H9 (cell line): Measurements from ENCODE around the gene CDK5R2. TPM values are rescaled to one million over a fixed set of nuclear protein-coding genes. Genes with fewer than 3 reads are reported as not detected.

Experiments used
- DNase-seq: peaks from one replicate; pipeline ENCODE4 v3.0.0-alpha.2; 2017
- H2AFZ ChIP-seq: one replicate; pipeline ENCODE4 v1.6.1; 2013; ENCODE audit warnings: mild to moderate bottlenecking, low read length, control low read depth, moderate library complexity
- H2AK5ac ChIP-seq: 2 replicates; pipeline ENCODE4 v1.6.1; 2013; ENCODE audit warnings: low read length, control low read depth, mixed read lengths; ENCODE audit not compliant: insufficient read length
- H2BK120ac ChIP-seq: one replicate; pipeline ENCODE4 v1.6.1; 2013; ENCODE audit warnings: low read depth, mild to moderate bottlenecking, low read length, control low read depth, inconsistent platforms; ENCODE audit not compliant: poor library complexity, severe bottlenecking
- H2BK12ac ChIP-seq: 2 replicates; pipeline ENCODE4 v1.6.1; 2013; ENCODE audit warnings: low read length, control low read depth, mixed read lengths, low read depth; ENCODE audit not compliant: insufficient read length
- H2BK15ac ChIP-seq: 2 replicates; pipeline ENCODE4 v1.6.1; 2013; ENCODE audit warnings: low read depth, low read length, control low read depth
- H2BK20ac ChIP-seq: one replicate; pipeline ENCODE4 v1.6.1; 2013; ENCODE audit warnings: low read depth, mild to moderate bottlenecking, low read length, control low read depth, inconsistent platforms; ENCODE audit not compliant: poor library complexity, severe bottlenecking
- H2BK5ac ChIP-seq: 2 replicates; pipeline ENCODE4 v1.6.1; 2013; ENCODE audit warnings: low read length, control low read depth, mixed read lengths; ENCODE audit not compliant: insufficient read length
- H3K14ac ChIP-seq: 2 replicates; pipeline ENCODE4 v1.6.1; 2013; ENCODE audit warnings: low read length, control low read depth; ENCODE audit not compliant: insufficient read depth
- H3K18ac ChIP-seq: 2 replicates; pipeline ENCODE4 v1.6.1; 2013; ENCODE audit warnings: low read depth, mild to moderate bottlenecking, mixed read lengths, low read length, control low read depth; ENCODE audit not compliant: insufficient read length
- H3K23ac ChIP-seq: 2 replicates; pipeline ENCODE4 v1.6.1; 2013; ENCODE audit warnings: low read length, control low read depth, mixed read lengths, low read depth; ENCODE audit not compliant: insufficient read length
- H3K23me2 ChIP-seq: 2 replicates; pipeline ENCODE4 v1.6.1; 2013; ENCODE audit warnings: low read depth, mild to moderate bottlenecking, mixed read lengths, low read length, control low read depth; ENCODE audit not compliant: insufficient read length, poor library complexity, severe bottlenecking
- H3K27ac ChIP-seq: 2 replicates; pipeline ENCODE4 v1.5.1; 2013; ENCODE audit warnings: low read length, control low read depth, mixed read lengths, low read depth; ENCODE audit not compliant: insufficient read length
- H3K27me3 ChIP-seq: 2 replicates; pipeline ENCODE4 v1.6.1; 2013; ENCODE audit warnings: low read length, control low read depth, inconsistent platforms; ENCODE audit not compliant: insufficient read depth
- H3K4ac ChIP-seq: 2 replicates; pipeline ENCODE4 v1.6.1; 2013; ENCODE audit warnings: low read depth, mild to moderate bottlenecking, control low read depth, inconsistent platforms, low read length, moderate library complexity
- H3K4me1 ChIP-seq: 2 replicates; pipeline ENCODE4 v1.6.1; 2013; ENCODE audit warnings: low read length, control low read depth, inconsistent platforms; ENCODE audit not compliant: insufficient read depth
- H3K4me2 ChIP-seq: 2 replicates; pipeline ENCODE4 v1.6.1; 2013; ENCODE audit warnings: low read length, control low read depth, mixed read lengths; ENCODE audit not compliant: insufficient read length, insufficient read depth
- H3K56ac ChIP-seq: 2 replicates; pipeline ENCODE4 v1.6.1; 2013; ENCODE audit warnings: low read depth, mild to moderate bottlenecking, mixed read lengths, low read length, control low read depth; ENCODE audit not compliant: insufficient read length
- H3K79me1 ChIP-seq: 2 replicates; pipeline ENCODE4 v1.6.1; 2013; ENCODE audit warnings: low read depth, mild to moderate bottlenecking, moderate library complexity, low read length, control low read depth, inconsistent platforms; ENCODE audit not compliant: insufficient read depth, poor library complexity, severe bottlenecking
- H3K79me2 ChIP-seq: 2 replicates; pipeline ENCODE4 v1.6.1; 2013; ENCODE audit warnings: low read length, control low read depth, inconsistent platforms; ENCODE audit not compliant: insufficient read depth
- H3K9ac ChIP-seq: 2 replicates; pipeline ENCODE4 v1.6.1; 2013; ENCODE audit warnings: low read length, control low read depth, mixed read lengths; ENCODE audit not compliant: insufficient read length; ENCODE audit errors: extremely low read depth
- H3K9me3 ChIP-seq: one replicate; pipeline ENCODE4 v1.6.1; 2013; ENCODE audit warnings: low read depth, low read length, inconsistent platforms; ENCODE audit not compliant: control insufficient read depth
- H3T11ph ChIP-seq: one replicate; pipeline ENCODE4 v1.6.1; 2013; ENCODE audit warnings: mild to moderate bottlenecking, low read length, control low read depth, inconsistent platforms
- H4K20me1 ChIP-seq: one replicate; pipeline ENCODE4 v1.6.1; 2013; ENCODE audit not compliant: control insufficient read depth, insufficient read length, insufficient read depth
- H4K5ac ChIP-seq: 2 replicates; pipeline ENCODE4 v1.6.1; 2013; ENCODE audit warnings: low read depth, mild to moderate bottlenecking, mixed read lengths, low read length, control low read depth; ENCODE audit not compliant: insufficient read length
- H4K8ac ChIP-seq: replicated peaks from 2 replicates; pipeline ENCODE4 v1.6.1; 2013; ENCODE audit warnings: low read length, control low read depth, mixed read lengths, low read depth; ENCODE audit not compliant: insufficient read length
- H4K91ac ChIP-seq: 2 replicates; pipeline ENCODE4 v1.6.1; 2013; ENCODE audit warnings: low read depth, mild to moderate bottlenecking, moderate library complexity, mixed read lengths, low read length, control low read depth; ENCODE audit not compliant: insufficient read length
- H3K27ac Mint-ChIP-seq, 3 experiments: 2 replicates in 2 of 3; 3 replicates in 1 of 3; pipeline ENCODE4 v1.8.0; 2020 to 2021; ENCODE audit warnings: mixed read lengths in 3 of 3, mild to moderate bottlenecking in 1 of 3, moderate library complexity in 1 of 3
- H3K27me3 Mint-ChIP-seq: 2 replicates; pipeline ENCODE4 v1.8.0; 2021; ENCODE audit warnings: low read depth, mild to moderate bottlenecking, moderate library complexity, mixed read lengths
- H3K36me3 Mint-ChIP-seq, 3 experiments: 2 replicates in 2 of 3; 3 replicates in 1 of 3; pipeline ENCODE4 v1.8.0; 2020 to 2021; ENCODE audit warnings: low read depth in 3 of 3, mixed read lengths in 3 of 3; ENCODE audit not compliant: insufficient read depth in 1 of 3
- H3K4me1 Mint-ChIP-seq, 2 experiments: 2 replicates each; pipeline ENCODE4 v1.8.0; 2020; ENCODE audit warnings: mixed read lengths in 2 of 2
- H3K4me3 Mint-ChIP-seq, 2 experiments: 2 replicates in 1 of 2; 3 replicates in 1 of 2; pipeline ENCODE4 v1.8.0; 2020 to 2021; ENCODE audit warnings: mild to moderate bottlenecking in 2 of 2, mixed read lengths in 2 of 2, moderate library complexity in 1 of 2
- H3K9me3 Mint-ChIP-seq, 2 experiments: 2 replicates in 1 of 2; 3 replicates in 1 of 2; pipeline ENCODE4 v1.8.0; 2020; ENCODE audit warnings: mild to moderate bottlenecking in 2 of 2, mixed read lengths in 2 of 2, moderate library complexity in 1 of 2
- CTCF ChIP-seq: fragments of 200-600 bp; sonication (generic); conservative IDR thresholded peaks from 3 replicates; pipeline ENCODE4 v1.8.0; 2021; ENCODE audit warnings: antibody characterized with exemption, mild to moderate bottlenecking
- WGBS: extraction: QIAGEN DNeasy Blood & Tissue Kit; methylation state at CpG from one replicate; pipeline ENCODE4 v1.1.7; 2013; ENCODE audit warnings: missing lambda C conversion rate, low lambda C conversion rate, mixed read lengths; ENCODE audit not compliant: insufficient read length; ENCODE audit errors: extremely low coverage; 5-methylcytosine and 5-hydroxymethylcytosine counted together
- total RNA-seq: library from RNA; stranded (reverse); gene quantifications from 2 replicates; pipeline ENCODE4 v1.2.1, GENCODE V29; 2021

CDK5R2 gene
- total RNA-seq, 1 experiment from 2014 or later, result 0.26 TPM

DNA sequence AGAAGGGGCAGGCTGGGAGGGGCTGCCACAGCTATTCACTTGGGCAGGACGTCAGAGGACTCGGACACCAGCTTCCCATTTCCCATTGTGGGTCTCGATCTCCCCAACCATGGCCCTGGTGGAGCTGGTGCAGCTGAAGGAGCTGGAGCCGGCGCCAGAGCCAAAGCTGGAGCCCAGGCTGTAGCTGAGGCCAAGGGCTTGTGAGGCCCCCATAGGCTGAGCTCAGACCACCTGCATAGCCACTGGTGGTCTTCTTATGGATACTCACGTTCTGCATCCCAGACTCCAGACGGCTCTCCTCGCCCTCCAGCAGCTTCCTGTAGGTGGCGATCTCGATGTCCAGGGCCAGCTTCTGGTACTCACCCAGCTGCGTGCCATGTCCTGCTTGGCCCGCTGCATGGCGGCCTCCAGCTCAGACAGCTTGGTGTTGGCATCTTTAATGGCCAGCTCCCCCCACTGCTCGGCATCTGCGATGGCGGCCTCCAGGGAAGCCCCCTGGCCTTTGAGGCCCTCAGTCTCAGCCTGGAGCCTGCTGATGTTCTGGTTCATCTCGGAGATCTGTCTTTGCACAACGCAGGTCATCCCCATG, 6.0 kb upstream of the CDK5R2 start:
- Histone ChIP-seq H3K9me3 (no peaks in the 10 kb centered on the region), H3T11ph (no peak overlapping the region), H4K5ac (no peak overlapping the region), H2BK120ac (no peak overlapping the region), H2AK5ac (no peak overlapping the region), H3K4me2 (no peak overlapping the region), H3K14ac (no peak overlapping the region; the same call in 1 of the 2 replicates), H4K91ac (no peak overlapping the region), H3K4me1 (no peaks in the 10 kb centered on the region; the same call in 1 of the 2 replicates), H2BK15ac (no peak overlapping the region), H3K79me2 (no peaks in the 10 kb centered on the region), H3K4ac (no peak overlapping the region), H3K79me1 (no peaks in the 10 kb centered on the region), H4K8ac (no peak overlapping the region), H3K23me2 (no peaks in the 10 kb centered on the region), H2BK12ac (no peak overlapping the region), H2BK5ac (no peak overlapping the region), H3K56ac (no peak overlapping the region), H3K27me3 (no peaks in the 10 kb centered on the region; the same call in 1 of the 2 replicates), H3K18ac (no peak overlapping the region), H2AFZ (no peak overlapping the region), H3K27ac (no peak overlapping the region), H4K20me1 (no peaks in the 10 kb centered on the region), H3K9ac (no peak overlapping the region), H3K23ac (no peak overlapping the region), H2BK20ac (no peak overlapping the region)
- peaks cover 0 to 4% of the 10 kb centered on the region in 2 experiments; a peak in 2 of 5 replicates for H3K9me3 Mint-ChIP-seq
- H3K4me1 Mint-ChIP-seq, result peaks cover 2% of the 10 kb centered on the region in 2 experiments; a peak in 2 of 4 replicates
- H3K27ac Mint-ChIP-seq, result no peak overlapping the region
- no peak overlapping the region for H3K4me3 Mint-ChIP-seq
- no CpG with 5 or more reads among the region's 18 CpGs for WGBS
- H3K36me3 Mint-ChIP-seq, result no peaks in the 10 kb centered on the region
- peak; percentile 61 for TF ChIP-seq CTCF
- peak; percentile 70 for DNase-seq
- H3K27me3 Mint-ChIP-seq, result peaks cover 64% of the 10 kb centered on the region
